ENCODE data around the gene CRLF1.
A peak's percentile ranks its signal among the peaks of the same experiment; 100 is the strongest.

CRLF1 gene

DNA sequence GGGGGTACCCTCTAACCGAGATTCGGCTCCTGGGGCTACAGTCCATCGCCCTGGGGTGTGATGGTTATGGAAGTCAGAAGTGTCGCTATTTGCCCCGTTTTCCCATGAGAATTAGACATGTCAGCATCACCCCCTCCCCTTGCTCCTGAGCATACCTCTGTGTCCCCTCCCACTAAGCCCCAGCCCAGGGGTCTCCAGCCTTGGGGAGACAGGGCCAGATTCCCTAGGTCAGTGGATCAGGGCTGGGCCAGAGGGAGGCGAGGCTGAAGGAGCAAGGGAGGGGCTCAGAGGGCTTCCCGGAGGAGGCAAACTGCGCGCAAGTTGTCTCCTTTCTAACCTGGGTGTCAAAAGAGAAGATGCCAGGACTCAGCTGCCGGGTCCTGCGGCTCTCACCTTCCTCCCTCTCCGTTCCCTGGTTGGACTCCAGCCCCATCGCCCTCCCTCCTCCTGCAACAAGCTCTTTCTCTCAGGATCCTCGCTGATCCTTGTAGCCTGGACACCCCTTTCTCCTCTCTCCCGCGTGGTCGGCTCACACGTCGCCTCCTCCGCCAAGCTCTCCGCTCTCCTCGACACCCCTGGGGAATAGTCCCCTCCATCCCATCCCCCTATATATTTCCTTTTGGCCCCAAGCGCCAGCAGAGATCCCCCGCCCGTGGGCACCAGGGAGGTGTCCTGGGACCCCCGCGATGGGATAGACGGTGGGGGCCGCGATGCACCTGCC is 5.6 kb upstream of the CRLF1 start:
- Histone ChIP-seq H4K20me1 (ENCODE audit: insufficient read depth, low read length) (no peaks in the 10 kb centered on the region), H3K4me3 (ENCODE audit: low read length) (peak overlapping the region; percentile 29), H3K4me2 (ENCODE audit: low read depth, low read length) (peak overlapping the region; percentile 57), H3K9me2 (replicated peaks; ENCODE audit: insufficient read depth, low read length) (no peaks in the 10 kb centered on the region), H3K27ac (ENCODE audit: low read length) (no peak overlapping the region), H3K36me3 (replicated peaks; ENCODE audit: insufficient read depth, low read length) (no peaks in the 10 kb centered on the region), H3F3A (ENCODE audit: insufficient read depth, low read length) (no peaks in the 10 kb centered on the region), H3K9ac (ENCODE audit: low read length) (no peak overlapping the region), H3K79me2 (ENCODE audit: low read length) (no peaks in the 10 kb centered on the region), H3K4me1 (ENCODE audit: low read length) (no peaks in the 10 kb centered on the region), H3K9me3 (replicated peaks; ENCODE audit: insufficient read depth, low read length) (no peaks in the 10 kb centered on the region), H3K27me3 (replicated peaks; ENCODE audit: insufficient read depth, low read length) (peaks cover 98% of the 10 kb centered on the region), H2AFZ (ENCODE audit: low read length) (no peak overlapping the region)
- no peak for DNase-seq
- TF ChIP-seq, protein P1, sequence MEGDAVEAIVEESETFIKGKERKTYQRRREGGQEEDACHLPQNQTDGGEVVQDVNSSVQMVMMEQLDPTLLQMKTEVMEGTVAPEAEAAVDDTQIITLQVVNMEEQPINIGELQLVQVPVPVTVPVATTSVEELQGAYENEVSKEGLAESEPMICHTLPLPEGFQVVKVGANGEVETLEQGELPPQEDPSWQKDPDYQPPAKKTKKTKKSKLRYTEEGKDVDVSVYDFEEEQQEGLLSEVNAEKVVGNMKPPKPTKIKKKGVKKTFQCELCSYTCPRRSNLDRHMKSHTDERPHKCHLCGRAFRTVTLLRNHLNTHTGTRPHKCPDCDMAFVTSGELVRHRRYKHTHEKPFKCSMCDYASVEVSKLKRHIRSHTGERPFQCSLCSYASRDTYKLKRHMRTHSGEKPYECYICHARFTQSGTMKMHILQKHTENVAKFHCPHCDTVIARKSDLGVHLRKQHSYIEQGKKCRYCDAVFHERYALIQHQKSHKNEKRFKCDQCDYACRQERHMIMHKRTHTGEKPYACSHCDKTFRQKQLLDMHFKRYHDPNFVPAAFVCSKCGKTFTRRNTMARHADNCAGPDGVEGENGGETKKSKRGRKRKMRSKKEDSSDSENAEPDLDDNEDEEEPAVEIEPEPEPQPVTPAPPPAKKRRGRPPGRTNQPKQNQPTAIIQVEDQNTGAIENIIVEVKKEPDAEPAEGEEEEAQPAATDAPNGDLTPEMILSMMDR (IDR thresholded peaks at IDR 0.05; ENCODE audit: low read length): no peak
- TF ChIP-seq EZH2 (optimal IDR thresholded peaks at IDR 0.05; ENCODE audit: low read depth, low read length): no peak

DNA sequence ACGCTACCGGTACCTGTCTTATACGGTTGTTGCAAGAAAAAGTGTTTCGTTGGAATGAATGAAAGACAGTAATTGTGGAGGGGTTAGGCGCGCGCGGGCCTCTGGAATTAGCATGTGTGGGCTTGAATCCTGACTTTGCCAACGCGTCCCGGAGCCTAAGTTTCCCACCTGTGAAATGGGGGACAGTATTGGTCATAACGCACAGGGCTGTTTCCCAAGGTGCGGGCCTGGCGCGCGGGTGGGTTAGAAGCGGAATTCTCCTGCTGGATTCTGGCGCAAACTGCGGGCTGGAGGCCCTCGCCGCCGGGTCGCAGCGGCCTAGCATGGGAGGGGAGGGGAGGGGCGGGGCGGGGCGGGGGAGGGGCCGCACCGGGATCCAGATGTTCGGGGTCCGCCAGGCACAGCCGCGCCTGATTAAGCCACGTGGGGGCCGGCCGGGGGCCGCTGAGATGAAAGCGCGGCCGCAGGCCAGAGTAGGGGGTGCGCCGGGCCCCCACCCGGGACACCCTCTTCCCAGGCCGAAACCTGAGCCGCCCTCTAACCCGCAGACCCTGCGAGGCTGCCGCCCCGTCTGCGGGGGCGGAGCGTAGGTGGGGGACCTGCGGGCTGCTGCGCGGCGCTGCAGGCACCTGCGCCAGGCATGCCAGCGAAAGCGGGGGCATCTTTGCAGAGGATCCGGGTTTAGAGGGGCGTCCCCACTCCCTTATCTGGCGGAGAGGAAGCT is 4.9 kb upstream of the CRLF1 start:
- H3K79me2 ChIP-seq (ENCODE audit: low read length): no peaks in the 10 kb centered on the region
- H2AFZ ChIP-seq (ENCODE audit: low read length): no peak overlapping the region

DNA sequence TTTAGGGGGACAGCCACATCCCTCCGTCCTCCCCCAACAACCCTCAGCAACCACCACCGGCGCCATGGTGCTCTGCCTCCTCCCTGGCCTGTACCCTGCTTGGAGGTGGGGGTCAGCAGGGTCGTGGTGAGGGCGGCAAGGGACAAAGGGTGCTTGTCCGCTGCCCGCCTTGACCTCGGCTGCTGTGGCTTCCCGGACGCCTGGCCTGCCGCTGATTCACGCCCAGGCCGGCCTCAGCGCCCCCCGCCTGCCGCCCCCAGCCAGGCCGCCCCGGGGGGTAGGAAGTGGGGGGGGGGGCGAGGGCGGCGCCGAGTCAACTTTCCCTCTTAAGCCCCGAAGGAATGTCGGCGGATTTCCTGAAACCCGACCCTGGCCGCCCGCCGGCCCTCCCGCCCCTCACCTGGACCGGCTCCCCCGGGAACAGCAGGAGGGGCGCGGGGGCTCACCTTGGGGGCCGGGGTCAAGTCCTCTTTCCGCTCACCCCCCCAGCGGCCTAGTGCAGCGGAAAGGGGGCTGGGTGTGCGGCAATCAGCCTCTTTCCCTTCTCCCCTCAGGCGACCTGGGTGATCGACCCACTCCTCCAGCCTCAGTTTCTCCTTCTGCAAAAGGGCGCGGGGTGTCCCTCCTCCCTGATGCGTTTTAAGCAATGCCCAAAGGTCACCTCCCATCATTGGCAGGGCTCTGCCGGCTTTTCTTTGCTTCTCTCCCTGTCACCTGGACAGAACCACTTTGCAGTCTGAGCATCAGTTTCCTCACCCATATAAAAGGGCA is 4.1 kb upstream of the CRLF1 start:
- Histone ChIP-seq H3K4me1 (ENCODE audit: low read length) (no peaks in the 10 kb centered on the region), H3K79me2 (ENCODE audit: low read length) (no peaks in the 10 kb centered on the region), H3K4me2 (ENCODE audit: low read depth, low read length) (no peak overlapping the region), H3K9me2 (replicated peaks; ENCODE audit: insufficient read depth, low read length) (no peaks in the 10 kb centered on the region), H3K9ac (ENCODE audit: low read length) (no peak overlapping the region), H3K36me3 (replicated peaks; ENCODE audit: insufficient read depth, low read length) (no peaks in the 10 kb centered on the region), H3K27ac (ENCODE audit: low read length) (no peak overlapping the region), H3F3A (ENCODE audit: insufficient read depth, low read length) (no peaks in the 10 kb centered on the region), H3K27me3 (replicated peaks; ENCODE audit: insufficient read depth, low read length) (peaks cover 91% of the 10 kb centered on the region), H3K4me3 (ENCODE audit: low read length) (no peak overlapping the region), H3K9me3 (replicated peaks; ENCODE audit: insufficient read depth, low read length) (no peaks in the 10 kb centered on the region), H4K20me1 (ENCODE audit: insufficient read depth, low read length) (no peaks in the 10 kb centered on the region), H2AFZ (ENCODE audit: low read length) (no peak overlapping the region)
- no peak for DNase-seq
- TF ChIP-seq, protein P1 (IDR thresholded peaks at IDR 0.05; ENCODE audit: low read length): no peak
- TF ChIP-seq EZH2 (optimal IDR thresholded peaks at IDR 0.05; ENCODE audit: low read depth, low read length) (peak; percentile 99), EZH2phosphoT487 (IDR thresholded peaks at IDR 0.05; ENCODE audit: low read length) (0 out of 2 replicates have a peak, but pooled peaks have one; percentile 90)

More for the DNA sequence above, 4.9 kb upstream of the CRLF1 start:
- Histone ChIP-seq H3K36me3 (replicated peaks; ENCODE audit: insufficient read depth, low read length) (no peaks in the 10 kb centered on the region), H3K4me3 (ENCODE audit: low read length) (no peak overlapping the region), H4K20me1 (ENCODE audit: insufficient read depth, low read length) (no peaks in the 10 kb centered on the region), H3K9me3 (replicated peaks; ENCODE audit: insufficient read depth, low read length) (no peaks in the 10 kb centered on the region), H3K27me3 (replicated peaks; ENCODE audit: insufficient read depth, low read length) (peaks cover 92% of the 10 kb centered on the region), H3K9me2 (replicated peaks; ENCODE audit: insufficient read depth, low read length) (no peaks in the 10 kb centered on the region), H3K9ac (ENCODE audit: low read length) (no peak overlapping the region), H3K4me2 (ENCODE audit: low read depth, low read length) (peak overlapping the region; percentile 57; the same call in 1 of the 2 replicates), H3K4me1 (ENCODE audit: low read length) (no peaks in the 10 kb centered on the region), H3K27ac (ENCODE audit: low read length) (no peak overlapping the region), H3F3A (ENCODE audit: insufficient read depth, low read length) (no peaks in the 10 kb centered on the region)
- TF ChIP-seq EZH2 (optimal IDR thresholded peaks at IDR 0.05; ENCODE audit: low read depth, low read length) (no peak), EZH2phosphoT487 (IDR thresholded peaks at IDR 0.05; ENCODE audit: low read length) (no peak)
- TF ChIP-seq, protein P1 (IDR thresholded peaks at IDR 0.05; ENCODE audit: low read length): no peak
- no peak for DNase-seq
